Muscle of back (tissue), 11 donors: ENCODE measurements around the gene NUP98. TPM values are rescaled to one million over a fixed set of nuclear protein-coding genes. Genes with fewer than 3 reads are reported as not detected.

Source experiments
- DNase-seq, 3 donors: peaks; one replicate each; pipeline versions ENCODE4 v3.0.0 to v3.0.0-alpha.2; 2013
- polyA plus RNA-seq, 10 donors: library from polyadenylated mRNA; unstranded; fragments of 120-200 nt; gene quantifications; one replicate each; pipeline ENCODE4 v1.2.1, GENCODE V29; 2013; ENCODE audit not compliant: insufficient read length in 10 of 10

NUP98 gene
- polyA plus RNA-seq, 10 donors: 32.0 to 46.1 (median 38.1) TPM

DNA sequence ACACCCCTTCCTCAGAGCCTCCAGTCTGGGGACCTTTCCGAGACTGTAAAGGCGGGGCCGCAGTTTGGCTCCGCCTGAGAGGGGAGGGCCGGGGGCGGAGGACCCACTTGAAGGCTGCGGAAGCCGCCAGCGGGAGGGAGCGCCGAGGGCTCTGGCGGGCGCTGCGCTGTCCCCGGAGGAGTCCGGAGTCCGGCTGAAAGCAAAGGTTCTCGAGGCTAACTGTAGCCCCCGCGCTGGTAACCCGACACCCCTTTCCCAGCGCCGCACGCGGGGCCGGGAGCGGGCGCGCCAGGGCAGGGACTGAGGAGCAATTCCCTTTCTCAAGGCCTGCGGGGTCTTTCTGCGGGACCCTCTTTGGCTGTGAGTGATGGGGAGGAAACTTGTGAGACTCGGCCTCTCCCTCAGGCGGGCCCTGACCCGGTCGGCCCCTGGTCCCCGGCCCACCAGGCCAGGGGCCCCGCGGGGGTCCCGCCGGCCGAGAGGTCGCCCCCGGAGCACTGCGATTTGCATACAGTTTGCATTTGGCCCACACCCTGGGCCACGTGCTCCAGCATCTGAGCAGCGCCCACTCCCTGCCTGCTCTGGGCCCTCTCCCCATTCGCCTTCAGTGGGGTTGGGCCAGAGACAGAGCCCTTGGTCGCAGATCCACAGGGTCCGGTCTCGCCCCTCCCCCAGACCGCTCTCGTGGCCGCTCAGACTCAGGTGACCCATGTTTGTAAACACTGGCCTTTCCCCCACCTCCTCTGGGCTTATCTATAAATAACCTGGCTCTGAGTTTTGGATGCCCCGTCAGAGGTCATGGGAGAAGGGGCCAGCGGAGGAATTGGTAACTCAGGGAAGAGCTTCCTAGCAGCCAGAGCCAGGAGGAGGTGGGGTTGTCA, 155.0 kb downstream of the NUP98 start:
- DNase-seq: peak; percentile 80 to 91 (median 84)

DNA sequence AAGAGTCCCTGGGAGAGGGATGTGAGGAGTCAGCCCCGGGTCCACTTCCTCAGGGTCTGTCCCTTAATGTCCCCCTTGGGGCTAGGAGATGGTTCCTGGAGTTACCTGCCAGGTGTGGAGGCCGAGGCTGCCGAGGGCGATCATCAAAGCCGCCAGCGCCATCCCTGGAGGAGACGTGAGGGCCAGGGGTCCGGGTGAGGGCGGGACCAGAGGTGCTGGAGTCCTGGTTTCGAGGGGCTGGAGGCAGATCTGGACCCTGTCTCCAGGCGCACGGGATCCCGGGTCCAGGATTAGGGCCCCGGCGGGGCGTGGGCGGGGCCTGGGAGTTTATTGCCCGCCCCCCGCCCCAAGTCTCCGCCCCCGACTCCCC, 155.7 kb downstream of the NUP98 start, which contains the start of gene ART5:
ART5 (minus strand) TSS at position 292 of the 370 bp plus-strand sequence; CDS start at position 162, 130 bp downstream.
- DNase-seq: no peak

DNA sequence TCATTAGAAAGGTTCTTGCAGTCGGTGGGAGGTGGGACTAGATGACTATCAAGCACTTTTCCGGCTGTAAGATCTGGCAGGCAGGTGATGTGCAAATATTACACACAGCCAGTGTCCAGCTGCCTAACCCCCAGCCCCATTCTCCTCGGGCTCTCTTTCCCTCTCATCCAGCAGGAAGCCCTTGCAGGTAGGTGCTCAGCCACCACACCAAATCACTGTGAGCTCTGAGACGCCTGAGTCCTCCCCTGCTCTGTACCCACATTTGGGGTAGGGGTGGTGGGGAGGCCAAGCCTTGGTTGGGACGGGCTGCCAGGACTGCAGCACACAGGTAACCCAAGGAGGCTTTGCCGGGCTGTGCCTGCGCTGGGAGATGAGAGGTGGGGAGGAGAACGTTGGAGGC, 156.2 kb downstream of the NUP98 start:
- no peak for DNase-seq

DNA sequence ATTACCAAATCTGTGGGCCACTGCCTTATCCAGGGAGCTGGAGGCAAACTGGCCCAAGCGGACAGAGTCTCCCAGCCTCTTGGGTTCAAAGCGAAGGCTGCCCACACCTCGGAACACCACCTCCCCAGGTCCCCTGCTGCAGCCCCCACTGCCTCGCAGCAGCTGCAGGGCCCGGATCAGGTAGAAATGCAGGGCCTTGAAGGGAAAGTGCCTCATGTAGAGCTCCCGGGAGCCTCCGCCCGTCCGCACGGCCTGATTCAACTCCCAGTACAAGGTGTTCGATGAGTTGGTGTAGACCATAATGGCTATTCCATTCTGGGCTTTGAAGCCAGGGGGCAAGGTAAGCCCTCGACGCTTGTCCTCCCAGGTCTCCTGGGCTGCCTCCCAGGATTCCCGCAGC, 157.5 kb downstream of the NUP98 start:
- no peak for DNase-seq

DNA sequence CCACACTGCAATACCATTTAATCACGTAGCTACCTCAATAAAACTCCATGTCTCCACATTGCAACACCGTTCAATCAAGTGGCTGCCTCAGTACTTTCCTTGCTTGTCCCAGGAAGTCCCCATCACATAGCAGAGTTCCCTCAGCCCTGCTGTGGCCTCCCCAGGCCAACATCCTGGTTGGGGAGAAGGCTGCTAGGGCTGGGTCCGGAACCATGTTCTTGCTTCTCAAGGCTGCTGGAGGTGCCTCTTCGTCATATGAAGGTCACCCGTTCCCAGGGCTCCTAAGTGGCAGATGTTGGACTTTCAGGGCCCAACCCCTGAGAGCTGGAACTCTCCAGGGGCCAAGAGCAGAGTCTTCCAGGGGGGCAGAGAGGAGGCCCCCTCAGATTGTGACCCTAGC, 158.8 kb downstream of the NUP98 start:
- DNase-seq: no peak

DNA sequence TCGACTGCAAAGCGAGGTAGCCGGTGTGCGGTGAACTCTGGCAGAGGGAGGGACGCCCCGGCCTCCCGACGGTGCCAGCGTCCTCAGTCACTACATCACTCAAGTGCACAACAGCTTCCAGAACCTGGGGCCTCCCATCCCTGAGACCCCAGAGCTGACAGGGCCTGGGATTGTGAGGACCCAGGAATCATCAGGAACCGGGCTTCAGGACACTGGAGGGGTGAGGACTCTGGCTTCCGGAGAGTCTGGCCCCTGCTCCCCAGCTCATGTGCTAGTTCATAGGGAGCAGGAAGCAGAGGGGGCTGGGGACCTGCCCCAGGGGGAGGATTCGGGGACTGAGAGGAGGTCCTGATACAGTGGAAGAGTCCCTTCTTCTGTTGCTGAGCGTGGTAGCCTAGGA, 160.2 kb downstream of the NUP98 start:
- DNase-seq: no peak

DNA sequence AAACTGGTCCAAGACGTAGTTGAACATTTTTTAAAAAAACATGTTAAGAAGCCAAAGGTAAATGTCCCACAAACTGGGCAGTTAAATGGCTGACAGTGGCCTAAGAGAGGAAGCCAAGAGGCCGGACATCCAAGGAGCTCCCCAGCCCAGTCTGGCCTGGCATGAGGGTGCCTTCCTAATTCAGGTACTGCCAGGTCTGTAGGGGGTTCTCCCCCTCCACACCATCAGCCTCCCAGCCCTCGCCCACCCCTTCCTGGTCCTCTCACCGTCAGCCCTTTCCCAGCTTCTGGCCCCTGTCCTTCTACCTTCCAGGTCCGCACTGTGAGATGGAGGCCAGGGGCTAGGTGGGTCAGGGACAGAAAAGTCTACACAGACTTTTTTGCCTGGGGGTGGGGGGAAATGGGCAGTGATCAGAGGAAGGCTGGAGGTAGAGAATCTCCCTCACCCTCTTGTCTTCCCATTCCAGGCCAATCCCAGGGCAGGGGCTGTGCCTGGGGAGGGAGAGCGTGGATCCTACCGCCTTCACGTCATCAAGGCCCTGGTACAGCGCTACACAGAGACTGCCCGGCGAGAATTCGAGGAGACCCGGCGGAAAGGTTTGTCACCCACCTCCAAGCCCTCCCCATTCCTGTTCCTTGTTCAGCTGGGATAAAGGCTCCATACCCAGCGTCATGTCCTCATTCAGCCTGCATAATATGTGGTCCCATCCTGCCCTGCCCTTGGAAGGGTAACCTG, 161.5 kb downstream of the NUP98 start:
- DNase-seq: no peak

DNA sequence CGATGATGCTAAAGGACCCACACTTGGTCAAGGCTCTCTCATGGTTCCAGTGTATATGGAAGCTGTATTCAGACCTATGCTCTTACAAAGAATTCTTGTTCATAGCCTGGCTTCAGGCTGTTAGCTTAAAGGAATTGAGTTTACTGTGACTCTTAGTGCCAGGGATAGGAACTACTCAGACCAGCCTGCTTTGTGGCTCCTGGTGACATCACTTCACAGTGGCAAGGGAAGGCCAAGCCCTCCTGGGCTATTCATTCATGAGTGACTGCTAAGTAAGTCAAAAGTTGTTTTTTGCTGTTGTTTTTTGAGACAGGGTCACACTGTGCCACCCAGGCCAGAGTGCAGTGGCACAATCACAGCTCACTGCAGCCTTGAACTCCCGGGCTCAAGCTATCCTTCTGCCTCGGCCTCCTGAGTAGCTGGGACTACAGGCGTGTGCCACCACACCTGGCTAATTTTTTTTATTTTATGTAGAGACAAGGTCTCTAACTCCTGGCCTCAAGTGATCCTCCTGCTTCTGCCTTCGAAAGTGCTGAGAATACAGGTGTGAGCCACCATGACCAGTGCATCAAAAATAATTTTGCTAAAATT, 165.2 kb downstream of the NUP98 start:
- DNase-seq: no peak

DNA sequence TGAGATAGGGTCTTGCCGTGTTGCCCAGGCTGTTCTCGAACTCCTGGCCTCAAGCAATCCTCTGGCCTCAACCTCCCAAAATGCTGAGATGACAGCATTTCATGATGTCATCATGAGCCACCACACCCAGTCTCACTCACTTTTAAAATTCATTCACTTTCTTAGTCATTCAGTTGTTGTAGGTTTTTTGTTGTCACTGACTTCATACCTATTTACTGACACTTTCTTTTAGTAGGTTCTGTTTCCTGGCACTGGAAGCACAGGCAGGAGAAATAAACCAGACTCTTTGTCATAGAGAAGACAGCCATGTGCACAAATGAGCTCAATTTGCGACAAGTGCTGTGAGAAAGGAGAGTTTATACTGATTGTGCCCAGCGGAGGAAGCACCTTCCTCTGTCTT, 166.0 kb downstream of the NUP98 start:
- DNase-seq: no peak

DNA sequence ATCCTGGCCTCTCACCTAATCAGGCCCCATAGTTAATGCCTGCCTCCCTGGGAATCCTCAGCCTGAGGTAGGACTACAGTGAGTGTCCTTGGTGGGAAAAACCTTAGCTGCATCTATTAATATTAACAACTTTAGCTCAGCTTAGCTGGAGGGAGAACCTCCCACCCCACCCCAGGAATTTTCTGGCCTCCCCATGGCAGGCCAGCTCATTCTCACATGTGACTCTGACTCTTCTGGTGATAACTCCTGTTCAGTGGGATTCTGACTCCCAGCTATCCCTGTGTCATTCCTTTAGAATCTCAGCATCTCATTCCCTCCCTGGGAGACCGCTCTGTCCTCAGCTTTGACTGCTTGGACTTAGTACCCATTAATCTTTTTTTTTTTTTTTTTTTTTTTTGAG, 170.1 kb downstream of the NUP98 start:
- DNase-seq: no peak

DNA sequence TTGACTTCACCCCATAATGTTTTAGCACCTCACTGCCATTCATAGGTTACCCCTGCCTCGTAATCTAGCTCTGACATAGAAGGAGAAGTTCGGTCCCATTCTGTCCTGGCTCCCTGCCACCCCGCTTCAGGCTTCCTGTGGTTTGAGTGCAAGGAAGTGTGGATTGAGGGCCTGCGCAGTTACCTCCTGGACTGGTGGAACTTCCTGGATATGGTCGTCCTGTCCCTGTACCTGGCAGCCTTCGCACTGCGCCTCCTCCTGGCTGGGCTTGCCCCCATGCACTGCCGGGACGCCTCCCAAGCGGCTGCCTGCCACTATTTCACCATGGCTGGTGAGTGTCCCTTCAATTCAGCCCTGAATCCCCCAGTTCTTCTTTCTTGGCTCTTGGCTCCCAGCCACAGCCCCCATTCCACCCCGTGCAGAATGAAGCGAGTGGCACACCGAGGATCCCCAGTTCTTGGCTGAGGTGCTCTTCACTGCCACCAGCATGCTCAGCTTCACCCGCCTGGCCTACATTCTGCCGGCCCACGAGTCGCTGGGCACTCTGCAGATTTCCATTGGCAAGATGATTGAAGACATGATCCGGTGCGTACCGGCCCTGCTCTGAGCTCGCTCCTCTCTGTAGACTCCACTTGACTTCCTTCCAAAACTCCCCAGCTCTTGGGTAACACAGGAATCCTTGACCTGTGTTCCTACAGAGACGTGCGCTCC, 170.9 kb downstream of the NUP98 start:
- peak in 1 of 3 donors; percentile 35 for DNase-seq

Other genes with a start within 250 kb of the NUP98 start
- 1 to 10 TPM; 1.5 to 4.0 (median 2.4) TPM for gene ART5, start 155.6 kb downstream of the NUP98 start, polyA plus RNA-seq
- 1 to 10 TPM; 1.8 to 6.2 (median 4.4) TPM for gene ART1, start 152.4 kb downstream of the NUP98 start, polyA plus RNA-seq
- gene CHRNA10, start 126.2 kb downstream of the NUP98 start, polyA plus RNA-seq: 1 to 10 TPM; 2.5 to 4.6 (median 3.1) TPM
- 10 to 100 TPM; 15.7 to 28.1 (median 20.5) TPM for gene PGAP2, start 11.0 kb upstream of the NUP98 start, polyA plus RNA-seq
- 10 to 100 TPM; 19.0 to 29.9 (median 25.2) TPM for gene RHOG, start 43.4 kb upstream of the NUP98 start, polyA plus RNA-seq
- gene STIM1, start 58.1 kb upstream of the NUP98 start, polyA plus RNA-seq: 100 to 1,000 TPM in 1 of 10 donors, 10 to 100 TPM in 9; 49.3 to 111 (median 84.4) TPM